ENCODE measurements around the gene KNDC1. TPM values are rescaled to one million over a fixed set of nuclear protein-coding genes. Genes with fewer than 3 reads are reported as not detected.

The KNDC1 gene
- total RNA-seq, 1 donor from 2014 or later: under 0.01 TPM

- no peak for DNase-seq (ENCODE audit: low read depth in 2 of 2)
Measured at GRCh38 chr10:133272964-133273420, 113.0 kb downstream of the KNDC1 start.

GRCh38 chr10:133273534-133274143, 113.6 kb downstream of the KNDC1 start:
- no peak for DNase-seq (ENCODE audit: low read depth in 2 of 2)

GRCh38 chr10:133274751-133275683, 115.0 kb downstream of the KNDC1 start:
- no peak for DNase-seq (ENCODE audit: low read depth in 2 of 2)

- no peak for DNase-seq (ENCODE audit: low read depth in 2 of 2)
Measured at GRCh38 chr10:133275684-133276092, 115.7 kb downstream of the KNDC1 start.

Other genes starting within 250 kb of the KNDC1 start
- gene CFAP46, start 217.6 kb upstream of the KNDC1 start, total RNA-seq: 0.76 and 1.2 TPM in 2 replicates
- gene ADGRA1, start 72.3 kb upstream of the KNDC1 start, total RNA-seq: not detected in 2 replicates
- not detected in 2 replicates for gene UTF1, start 70.0 kb downstream of the KNDC1 start, total RNA-seq
- gene VENTX, start 77.6 kb downstream of the KNDC1 start, total RNA-seq: not detected in 2 replicates
- gene ADAM8, start 116.6 kb downstream of the KNDC1 start, total RNA-seq: 0.13 TPM in 2 replicates
- gene TUBGCP2, start 148.7 kb downstream of the KNDC1 start, total RNA-seq: 29.5 and 44.8 TPM in 2 replicates
- gene ZNF511, start 148.7 kb downstream of the KNDC1 start, total RNA-seq: 21.5 and 23.7 TPM in 2 replicates
- gene CALY, start 176.7 kb downstream of the KNDC1 start, total RNA-seq: not detected in 2 replicates
- not detected in 2 replicates for gene PRAP1, start 187.2 kb downstream of the KNDC1 start, total RNA-seq
- gene FUOM, start 197.8 kb downstream of the KNDC1 start, total RNA-seq: 23.4 and 24.0 TPM in 2 replicates
- gene ECHS1, start 213.1 kb downstream of the KNDC1 start, total RNA-seq: 72.3 and 75.7 TPM in 2 replicates
- 3.1 and 6.6 TPM in 2 replicates for gene PAOX, start 219.0 kb downstream of the KNDC1 start, total RNA-seq
- 37.1 and 43.2 TPM in 2 replicates for gene MTG1, start 233.9 kb downstream of the KNDC1 start, total RNA-seq